IMR-90 (cell line): ENCODE results near the gene C1orf105.

Experiments
- CTCF ChIP-seq: conservative IDR thresholded peaks from 2 replicates; pipeline ENCODE4 v1.5.1; 2012; ENCODE audit warnings: mild to moderate bottlenecking, low read depth, low read length, improper control_type of control experiment
- MAFK ChIP-seq: IDR thresholded peaks from 2 replicates; pipeline ENCODE4 v1.6.1; 2012; ENCODE audit warnings: low read depth, low read length, improper control_type of control experiment
- MXI1 ChIP-seq: IDR thresholded peaks from 2 replicates; pipeline ENCODE4 v1.6.1; 2012; ENCODE audit warnings: low read depth, mild to moderate bottlenecking, low read length, moderate library complexity, borderline replicate concordance
- POLR2A ChIP-seq: IDR thresholded peaks from 2 replicates; pipeline ENCODE4 v1.6.1; 2012; ENCODE audit warnings: mild to moderate bottlenecking, low read depth, low read length
- RFX5 ChIP-seq: IDR thresholded peaks from 2 replicates; pipeline ENCODE4 v1.8.0; 2012; ENCODE audit warnings: low read depth, mild to moderate bottlenecking, low read length, moderate library complexity

GRCh38 chr1:172383536-172383935 is 36.9 kb upstream of the C1orf105 start:
- TF ChIP-seq POLR2A = no peak
- TF ChIP-seq CTCF = no peak
- TF ChIP-seq RFX5 = no peak
- no peak for TF ChIP-seq MAFK
- no peak for TF ChIP-seq MXI1
